ENCODE results near the gene HBG2.
"Not testable (repeated sequence)": the region's sequence is repeated elsewhere in the genome, so short reads cannot be mapped to it uniquely, and the experiment has no call there.

HBG2 gene

GRCh38 chr11:5281596-5281995 is 27.0 kb upstream of the HBG2 start:
- no peak for DNase-seq (ENCODE audit: low spot score)

GRCh38 chr11:5280582-5281102 is 26.1 kb upstream of the HBG2 start:
- DNase-seq (ENCODE audit: low spot score), result peak; percentile 86

GRCh38 chr11:5279471-5280090 is 25.0 kb upstream of the HBG2 start:
- no peak for DNase-seq (ENCODE audit: low spot score)

GRCh38 chr11:5277807-5278382 is 23.3 kb upstream of the HBG2 start:
- DNase-seq (ENCODE audit: low spot score), result no peak

GRCh38 chr11:5276697-5277096 is 22.1 kb upstream of the HBG2 start:
- DNase-seq (ENCODE audit: low spot score), result no peak

GRCh38 chr11:5275369-5276110 is 21.0 kb upstream of the HBG2 start:
- no peak for DNase-seq (ENCODE audit: low spot score)

GRCh38 chr11:5274395-5274794 is 19.8 kb upstream of the HBG2 start:
- DNase-seq (ENCODE audit: low spot score), result no peak

- DNase-seq (ENCODE audit: low spot score), result no peak
Observed at GRCh38 chr11:5272395-5273017, 17.9 kb upstream of the HBG2 start.

GRCh38 chr11:5269715-5270147 is 15.2 kb upstream of the HBG2 start, which contains the start of gene HBE1:
TSS of gene HBE1 (minus strand) at chr11:5269945. CDS start at chr11:5269890, 55 bp downstream.
- no peak for DNase-seq (ENCODE audit: low spot score)

- DNase-seq (ENCODE audit: low spot score), result no peak
Observed at GRCh38 chr11:5267033-5267563, 12.5 kb upstream of the HBG2 start.

- DNase-seq (ENCODE audit: low spot score), result no peak
Observed at GRCh38 chr11:5266609-5267008, 12.0 kb upstream of the HBG2 start.

GRCh38 chr11:5265832-5266231 is 11.3 kb upstream of the HBG2 start:
- no peak for DNase-seq (ENCODE audit: low spot score)

GRCh38 chr11:5258543-5259262 is 4.1 kb upstream of the HBG2 start:
- no peak for DNase-seq (ENCODE audit: low spot score)

GRCh38 chr11:5257296-5257695 is 2.7 kb upstream of the HBG2 start:
- DNase-seq (ENCODE audit: low spot score), result no peak

GRCh38 chr11:5254023-5254422 is 558 bp downstream of the HBG2 start:
- not testable (repeated sequence) for DNase-seq (ENCODE audit: low spot score)

GRCh38 chr11:5253440-5253839 is 1.1 kb downstream of the HBG2 start:
- not testable (repeated sequence) for DNase-seq (ENCODE audit: low spot score)

- DNase-seq (ENCODE audit: low spot score), result no peak
Observed at GRCh38 chr11:5252919-5253265, 1.7 kb downstream of the HBG2 start.

- no peak for DNase-seq (ENCODE audit: low spot score)
Observed at GRCh38 chr11:5252192-5252918, 2.2 kb downstream of the HBG2 start.

- no peak for DNase-seq (ENCODE audit: low spot score)
Observed at GRCh38 chr11:5251746-5252145, 2.8 kb downstream of the HBG2 start.

- no peak for DNase-seq (ENCODE audit: low spot score)
Observed at GRCh38 chr11:5250543-5251204, 3.9 kb downstream of the HBG2 start.
